A673 (cell line): ENCODE results near the gene CNPY1. TPM values are rescaled to one million over a fixed set of nuclear protein-coding genes. Genes with fewer than 3 reads are reported as not detected.

Source experiments
- BruUV-seq: library from RNA; stranded (reverse); fragments of 400-500 nt; replicated peaks from 2 replicates; lab custom pipeline; 2021; lab: Mats Ljungman, UMichigan
- CTCF ChIA-PET: fragments of 300-600 bp; sonication (Branson Sonifier 250); formaldehyde crosslinking; loops from one replicate; lab custom pipeline; 2022; ENCODE audit warnings: antibody characterized with exemption; lab: Charles Lee
- POLR2A ChIA-PET: fragments of 300-600 bp; sonication (Branson Sonifier 250); formaldehyde crosslinking; loops from one replicate; lab custom pipeline; 2022; ENCODE audit warnings: antibody characterized with exemption; ENCODE audit not compliant: low non-redundant PET; lab: Charles Lee
- DNase-seq: peaks from one replicate; pipeline ENCODE4 v3.0.0-alpha.2; 2015; ENCODE audit warnings: low spot score
- H3K27ac ChIP-seq: fragments of 200-600 bp; sonication (generic); 2 replicates; pipeline ENCODE4 v1.5.1; 2016; ENCODE audit warnings: mixed run types, low read depth, mild to moderate bottlenecking, mixed read lengths, antibody characterized with exemption, low read length; ENCODE audit not compliant: poor library complexity, severe bottlenecking
- H3K27me3 ChIP-seq: fragments of 200-600 bp; sonication (generic); replicated peaks from 2 replicates; pipeline ENCODE4 v1.6.1; 2017; ENCODE audit warnings: mixed run types, low read depth, mild to moderate bottlenecking, mixed read lengths, antibody characterized with exemption, low read length; ENCODE audit not compliant: insufficient read depth, poor library complexity
- H3K36me3 ChIP-seq: fragments of 200-600 bp; sonication (generic); 2 replicates; pipeline ENCODE4 v1.6.1; 2016; ENCODE audit warnings: mixed run types, mild to moderate bottlenecking, mixed read lengths, antibody characterized with exemption, low read length; ENCODE audit not compliant: insufficient read depth, poor library complexity, severe bottlenecking
- H3K4me1 ChIP-seq: fragments of 200-600 bp; sonication (generic); 2 replicates; pipeline ENCODE4 v1.6.1; 2017; ENCODE audit warnings: mixed run types, mild to moderate bottlenecking, mixed read lengths, antibody characterized with exemption, low read length; ENCODE audit not compliant: insufficient read depth, poor library complexity, severe bottlenecking
- H3K4me3 ChIP-seq: fragments of 200-600 bp; sonication (generic); 2 replicates; pipeline ENCODE4 v1.5.1; 2016; ENCODE audit warnings: low read depth, mixed run types, mild to moderate bottlenecking, mixed read lengths, low read length; ENCODE audit not compliant: poor library complexity, severe bottlenecking
- H3K9me3 ChIP-seq: fragments of 200-600 bp; sonication (generic); 2 replicates; pipeline ENCODE4 v1.6.1; 2016; ENCODE audit warnings: mixed run types, low read depth, mild to moderate bottlenecking, mixed read lengths, antibody characterized with exemption, low read length; ENCODE audit not compliant: poor library complexity, severe bottlenecking
- EZH2 ChIP-seq: fragments of 200-600 bp; sonication (generic); IDR thresholded peaks from 2 replicates; pipeline ENCODE4 v1.6.1; 2017; ENCODE audit warnings: borderline replicate concordance, low read depth, mild to moderate bottlenecking, mixed read lengths, antibody characterized with exemption, low read length; ENCODE audit not compliant: poor library complexity, severe bottlenecking
- intact Hi-C: fragments of 100-400 bp; cut with micrococcal nuclease; formaldehyde crosslinking; loops from one replicate; pipeline ENCODE4 v1.10.0; 2022; ENCODE audit not compliant: unreplicated experiment
- total RNA-seq: library from RNA; stranded (reverse); gene quantifications from 2 replicates; pipeline ENCODE4 v1.2.3, GENCODE V29; 2021
- TF ChIP-seq, protein P1 (sequence below): fragments of 300-800, 200-600 bp; sonication (generic); conservative IDR thresholded peaks from 2 replicates; pipeline ENCODE4 v1.5.1; 2017; ENCODE audit warnings: low read depth, mild to moderate bottlenecking, antibody characterized with exemption, low read length, moderate library complexity, mixed read lengths

The CNPY1 gene
- total RNA-seq, 1 experiment from 2014 or later: not detected

DNA sequence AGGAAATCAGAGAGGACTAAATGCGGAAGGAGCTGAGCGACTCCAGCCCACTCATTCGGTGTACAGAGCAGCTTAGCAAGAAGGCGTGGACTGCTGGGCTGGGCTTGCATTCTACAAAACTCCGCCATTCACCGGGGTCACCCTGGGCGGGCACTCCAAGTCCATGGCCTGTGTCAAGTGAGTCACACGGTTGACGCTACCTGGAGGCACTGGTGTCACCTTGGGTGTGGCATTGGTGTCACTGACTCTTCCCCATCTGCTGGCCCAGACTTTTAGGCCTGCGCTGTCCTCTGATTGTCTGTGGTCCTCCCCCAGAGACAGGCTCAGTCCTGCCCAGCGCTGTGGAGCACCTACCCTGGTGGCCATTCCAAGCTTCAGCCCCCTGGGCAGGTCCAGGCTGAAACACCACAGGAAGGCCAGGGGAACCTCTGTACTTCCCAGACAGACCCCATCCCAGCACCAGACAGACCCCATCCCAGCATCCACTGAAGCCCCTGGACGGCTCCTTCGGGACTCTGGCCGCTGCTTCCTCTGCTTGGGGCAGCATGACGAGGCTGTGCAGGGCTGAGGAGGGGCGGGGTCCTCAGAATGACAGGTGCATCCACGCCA, 30.6 kb upstream of the CNPY1 start:
- H3K36me3 ChIP-seq: no peaks in the 10 kb centered on the region
- CTCF ChIA-PET: no interaction called here
- no peaks in the 10 kb centered on the region for H3K4me1 ChIP-seq
- POLR2A ChIA-PET: no interaction called here
- intact Hi-C loops: no loop called here
- no peak for DNase-seq
- H3K9me3 ChIP-seq: no peaks in the 10 kb centered on the region
- peaks cover 25% of the 10 kb centered on the region for H3K27me3 ChIP-seq
- no TSS peak for BruUV-seq
- H3K4me3 ChIP-seq: no peak overlapping the region
- TF ChIP-seq, protein P1, sequence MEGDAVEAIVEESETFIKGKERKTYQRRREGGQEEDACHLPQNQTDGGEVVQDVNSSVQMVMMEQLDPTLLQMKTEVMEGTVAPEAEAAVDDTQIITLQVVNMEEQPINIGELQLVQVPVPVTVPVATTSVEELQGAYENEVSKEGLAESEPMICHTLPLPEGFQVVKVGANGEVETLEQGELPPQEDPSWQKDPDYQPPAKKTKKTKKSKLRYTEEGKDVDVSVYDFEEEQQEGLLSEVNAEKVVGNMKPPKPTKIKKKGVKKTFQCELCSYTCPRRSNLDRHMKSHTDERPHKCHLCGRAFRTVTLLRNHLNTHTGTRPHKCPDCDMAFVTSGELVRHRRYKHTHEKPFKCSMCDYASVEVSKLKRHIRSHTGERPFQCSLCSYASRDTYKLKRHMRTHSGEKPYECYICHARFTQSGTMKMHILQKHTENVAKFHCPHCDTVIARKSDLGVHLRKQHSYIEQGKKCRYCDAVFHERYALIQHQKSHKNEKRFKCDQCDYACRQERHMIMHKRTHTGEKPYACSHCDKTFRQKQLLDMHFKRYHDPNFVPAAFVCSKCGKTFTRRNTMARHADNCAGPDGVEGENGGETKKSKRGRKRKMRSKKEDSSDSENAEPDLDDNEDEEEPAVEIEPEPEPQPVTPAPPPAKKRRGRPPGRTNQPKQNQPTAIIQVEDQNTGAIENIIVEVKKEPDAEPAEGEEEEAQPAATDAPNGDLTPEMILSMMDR: no peak
- no peak for TF ChIP-seq EZH2
- no peak overlapping the region for H3K27ac ChIP-seq

DNA sequence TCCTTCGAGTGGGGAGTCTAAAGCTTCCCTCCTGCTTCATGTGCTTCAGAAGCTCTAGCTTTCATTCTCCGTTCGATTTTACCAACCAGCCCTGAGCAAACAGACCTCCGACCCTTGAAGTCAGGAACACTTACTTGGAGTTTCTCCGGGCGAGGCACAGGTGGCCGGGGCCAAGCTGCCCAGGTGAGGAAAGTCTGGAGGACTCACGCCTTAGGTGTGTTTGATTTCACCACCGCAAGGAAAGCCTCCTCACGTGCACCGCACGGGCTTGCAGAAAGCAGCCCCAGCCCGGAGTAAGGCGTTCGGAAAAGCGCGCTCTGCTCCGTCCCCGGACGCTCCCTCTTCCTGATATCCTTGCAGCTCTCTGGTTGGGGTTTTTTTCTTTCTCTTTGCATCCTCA, 30.1 kb upstream of the CNPY1 start:
- Histone ChIP-seq H3K36me3 (no peaks in the 10 kb centered on the region), H3K9me3 (no peaks in the 10 kb centered on the region), H3K27me3 (peaks cover 23% of the 10 kb centered on the region), H3K27ac (no peak overlapping the region), H3K4me1 (no peaks in the 10 kb centered on the region), H3K4me3 (no peak overlapping the region)
- ChIA-PET POLR2A (no interaction called here), CTCF (no interaction called here)
- DNase-seq: no peak
- TF ChIP-seq, protein P1: no peak
- no peak for TF ChIP-seq EZH2
- no TSS peak for BruUV-seq
- intact Hi-C loops: no loop called here

DNA sequence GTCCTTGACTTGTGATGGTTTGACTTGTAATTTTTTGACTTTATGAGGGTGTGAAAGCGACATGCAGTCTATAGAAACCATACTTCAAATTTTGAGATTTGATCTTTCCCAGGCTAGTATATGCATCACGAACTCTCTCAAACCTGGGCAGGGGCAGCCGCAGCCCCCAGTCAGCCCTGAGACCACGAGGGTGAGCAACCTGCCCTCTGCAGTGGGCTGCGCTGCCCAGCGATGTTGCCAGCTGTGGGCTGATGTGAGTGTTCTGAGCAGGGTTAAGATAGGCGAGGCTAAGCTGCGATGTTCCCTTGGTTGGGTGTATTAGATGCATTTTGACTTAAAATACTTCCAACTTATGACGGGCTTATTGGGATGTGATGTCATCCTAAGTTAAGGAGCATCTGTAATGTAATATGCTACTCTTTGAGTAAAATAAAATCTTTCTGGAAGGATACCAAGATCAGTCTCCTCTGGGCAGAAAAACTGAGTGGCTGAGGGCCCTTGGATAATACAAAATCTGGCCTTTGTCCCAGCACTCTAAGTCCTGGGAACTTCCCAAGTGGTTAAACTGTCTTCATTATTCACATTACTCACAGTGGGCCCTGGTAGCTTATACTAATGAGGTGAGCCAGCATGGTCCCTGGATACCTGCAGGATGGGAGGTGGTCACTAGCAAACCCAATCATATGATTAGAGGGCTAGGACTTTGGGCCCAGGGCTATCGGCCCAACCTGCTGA, 28.4 kb upstream of the CNPY1 start:
- no peak for TF ChIP-seq EZH2
- TF ChIP-seq, protein P1: no peak
- Histone ChIP-seq H3K27me3 (peaks cover 16% of the 10 kb centered on the region), H3K27ac (no peak overlapping the region), H3K9me3 (no peaks in the 10 kb centered on the region), H3K4me3 (no peak overlapping the region), H3K36me3 (no peaks in the 10 kb centered on the region), H3K4me1 (no peaks in the 10 kb centered on the region)
- ChIA-PET POLR2A (no interaction called here), CTCF (no interaction called here)
- no TSS peak for BruUV-seq
- no peak for DNase-seq
- intact Hi-C loops: no loop called here
